H1 (cell line): ENCODE data around the gene MLLT11. TPM values are rescaled to one million over a fixed set of nuclear protein-coding genes. Genes with fewer than 3 reads are reported as not detected.

Experiments used
- ATF3 ChIP-seq: IDR thresholded peaks from 2 replicates; pipeline ENCODE4 v1.6.1; 2011; ENCODE audit warnings: low read depth, mild to moderate bottlenecking, low read length; ENCODE audit not compliant: insufficient read depth
- CHD2 ChIP-seq: IDR thresholded peaks from 2 replicates; pipeline ENCODE4 v1.6.1; 2012; ENCODE audit warnings: low read length, improper control_type of control experiment
- JUND ChIP-seq: IDR thresholded peaks from 2 replicates; pipeline ENCODE4 v1.6.1; 2011; ENCODE audit warnings: mild to moderate bottlenecking, improper control_type of control experiment, low read length
- MAX ChIP-seq: IDR thresholded peaks from 2 replicates; pipeline ENCODE4 v1.6.1; 2012; ENCODE audit warnings: inconsistent platforms
- NRF1 ChIP-seq: IDR thresholded peaks from 2 replicates; pipeline ENCODE4 v1.6.1; 2011; ENCODE audit warnings: mild to moderate bottlenecking, low read depth, low read length, improper control_type of control experiment
- SAP30 ChIP-seq: fragments of 300-600 bp; sonication (generic); IDR thresholded peaks from 2 replicates; pipeline ENCODE4 v1.7.1; 2012; ENCODE audit warnings: low read length, moderate library complexity, mild to moderate bottlenecking, inconsistent platforms; ENCODE audit not compliant: insufficient read depth, insufficient replicate concordance
- SIX5 ChIP-seq: IDR thresholded peaks from 2 replicates; pipeline ENCODE4 v1.6.1; 2011; ENCODE audit warnings: mild to moderate bottlenecking, low read depth, low read length
- polyA plus RNA-seq, 7 experiments: library from polyadenylated mRNA; depleted of rRNA in 3 of 7; stranded (reverse) in 5 of 7; unstranded in 2 of 7; fragments of >200 nt in 5 of 7; fragments of 200-250 nt in 2 of 7; gene quantifications; 1 replicate in 5 of 7; 2 replicates in 1 of 7; 4 replicates in 1 of 7; pipeline versions ENCODE4 v1.2.1 to v1.2.3, GENCODE V29; 2011 to 2013; ENCODE audit warnings: missing spikeins in 2 of 7, mixed read lengths in 2 of 7
- total RNA-seq: library from RNA; stranded (reverse); fragmentation: NEBNext Ultra II Directional; extraction: Animal tissue kit (Norgen Biotek cat#: 25700); gene quantifications from 2 replicates; pipeline ENCODE4 v1.2.1, GENCODE V29; 2021

The MLLT11 gene
- total and polyA plus RNA-seq, 2 of the 8 experiments (the other 6 are each of a cell fraction or from before 2014, with no cell fraction given) = 13.7 to 18.1 TPM

- no peak for TF ChIP-seq SIX5
- TF ChIP-seq ATF3 = no peak
- TF ChIP-seq NRF1 = no peak
- no peak for TF ChIP-seq JUND
- no peak for TF ChIP-seq SAP30
- TF ChIP-seq CHD2 = no peak
- TF ChIP-seq MAX = no peak
Observed at GRCh38 chr1:151011154-151011850, 48.9 kb upstream of the MLLT11 start (continued).
